ENCODE data around the gene KLHL30.

DNA sequence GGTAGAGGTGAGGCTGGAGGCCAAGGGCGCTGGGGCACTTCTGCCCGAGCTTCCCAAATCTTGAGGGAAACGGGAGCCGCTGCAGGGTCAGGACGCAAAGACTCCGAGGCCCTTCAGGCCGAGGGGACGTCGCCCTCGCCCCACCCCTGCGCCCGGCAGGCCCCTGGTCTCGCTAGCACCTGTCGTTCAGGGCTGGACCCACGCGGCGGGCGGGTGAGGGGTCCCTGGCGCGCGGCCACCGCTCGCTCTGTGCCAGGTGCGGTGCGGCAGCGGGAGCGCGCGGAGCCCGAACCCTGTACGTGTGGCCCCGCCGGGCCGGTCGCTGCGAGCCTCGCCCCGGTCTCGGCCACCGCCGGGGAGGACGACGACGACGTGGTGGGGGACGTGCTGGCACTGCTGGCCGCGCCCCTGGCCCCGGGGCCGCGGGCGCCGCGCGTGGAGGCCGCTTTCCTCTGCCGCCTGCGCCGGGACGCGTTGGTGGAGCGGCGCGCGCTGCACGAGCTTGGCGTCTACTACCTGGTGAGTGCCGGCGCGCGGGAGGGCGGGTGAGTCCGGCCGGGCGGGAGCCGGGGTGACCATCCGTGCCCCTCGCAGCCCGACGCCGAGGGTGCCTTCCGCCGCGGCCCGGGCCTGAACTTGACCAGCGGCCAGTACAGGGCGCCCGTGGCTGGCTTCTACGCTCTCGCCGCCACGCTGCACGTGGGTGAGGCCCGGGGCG, 25.2 kb downstream of the KLHL30 start:
- TF ChIP-seq POLR2A (IDR thresholded peaks at IDR 0.05): no peak
- TF ChIP-seq, protein P1, sequence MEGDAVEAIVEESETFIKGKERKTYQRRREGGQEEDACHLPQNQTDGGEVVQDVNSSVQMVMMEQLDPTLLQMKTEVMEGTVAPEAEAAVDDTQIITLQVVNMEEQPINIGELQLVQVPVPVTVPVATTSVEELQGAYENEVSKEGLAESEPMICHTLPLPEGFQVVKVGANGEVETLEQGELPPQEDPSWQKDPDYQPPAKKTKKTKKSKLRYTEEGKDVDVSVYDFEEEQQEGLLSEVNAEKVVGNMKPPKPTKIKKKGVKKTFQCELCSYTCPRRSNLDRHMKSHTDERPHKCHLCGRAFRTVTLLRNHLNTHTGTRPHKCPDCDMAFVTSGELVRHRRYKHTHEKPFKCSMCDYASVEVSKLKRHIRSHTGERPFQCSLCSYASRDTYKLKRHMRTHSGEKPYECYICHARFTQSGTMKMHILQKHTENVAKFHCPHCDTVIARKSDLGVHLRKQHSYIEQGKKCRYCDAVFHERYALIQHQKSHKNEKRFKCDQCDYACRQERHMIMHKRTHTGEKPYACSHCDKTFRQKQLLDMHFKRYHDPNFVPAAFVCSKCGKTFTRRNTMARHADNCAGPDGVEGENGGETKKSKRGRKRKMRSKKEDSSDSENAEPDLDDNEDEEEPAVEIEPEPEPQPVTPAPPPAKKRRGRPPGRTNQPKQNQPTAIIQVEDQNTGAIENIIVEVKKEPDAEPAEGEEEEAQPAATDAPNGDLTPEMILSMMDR (IDR thresholded peaks at IDR 0.05): no peak
- no peak for TF ChIP-seq POLR2AphosphoS5 (IDR thresholded peaks at IDR 0.05)
